Large intestine (tissue), 3 donors: Measurements from ENCODE around the gene ZNF280D. TPM values are rescaled to one million over a fixed set of nuclear protein-coding genes. Genes with fewer than 3 reads are reported as not detected.

Experiments
- DNase-seq, 2 donors: peaks; one replicate each; pipeline versions ENCODE4 v3.0.0 to v3.0.0-alpha.2; 2013
- H3K27ac ChIP-seq: one replicate; pipeline ENCODE4 v1.5.1; 2013; ENCODE audit warnings: low read length
- H3K27me3 ChIP-seq: 2 replicates; pipeline ENCODE4 v1.6.1; 2013; ENCODE audit warnings: low read length; ENCODE audit not compliant: control insufficient read depth, insufficient read depth
- H3K36me3 ChIP-seq: 2 replicates; pipeline ENCODE4 v1.6.1; 2013; ENCODE audit warnings: low read length; ENCODE audit not compliant: control insufficient read depth, insufficient read depth
- H3K4me1 ChIP-seq: one replicate; pipeline ENCODE4 v1.6.1; 2013; ENCODE audit warnings: low read length; ENCODE audit not compliant: control insufficient read depth, insufficient read depth
- H3K4me3 ChIP-seq: one replicate; pipeline ENCODE4 v1.5.1; 2013; ENCODE audit warnings: low read length
- H3K9me3 ChIP-seq: one replicate; pipeline ENCODE4 v1.6.1; 2013; ENCODE audit warnings: mild to moderate bottlenecking, low read depth, low read length, moderate library complexity; ENCODE audit not compliant: control insufficient read depth
- WGBS: methylation state at CpG from one replicate; pipeline ENCODE4 v1.1.5; 2013; ENCODE audit warnings: low lambda C conversion rate; ENCODE audit not compliant: insufficient coverage; 5-methylcytosine and 5-hydroxymethylcytosine counted together
- polyA plus RNA-seq: library from polyadenylated mRNA; unstranded; fragments of 120-200 nt; gene quantifications from one replicate; pipeline ENCODE4 v1.2.1, GENCODE V29; 2013

ZNF280D gene
- polyA plus RNA-seq, 1 donor = 43.7 TPM

GRCh38 chr15:56648311-56648710 lies 85.0 kb downstream of the ZNF280D start:
- no peaks in the 10 kb centered on the region for H3K9me3 ChIP-seq
- peaks cover 4% of the 10 kb centered on the region for H3K4me1 ChIP-seq
- 100% methylated on average over 1 of the region's 2 CpGs for WGBS
- no peak for DNase-seq
- peaks cover 10% of the 10 kb centered on the region for H3K36me3 ChIP-seq
- no peaks in the 10 kb centered on the region for H3K27me3 ChIP-seq
- H3K27ac ChIP-seq = no peak overlapping the region
- no peak overlapping the region for H3K4me3 ChIP-seq

DNA sequence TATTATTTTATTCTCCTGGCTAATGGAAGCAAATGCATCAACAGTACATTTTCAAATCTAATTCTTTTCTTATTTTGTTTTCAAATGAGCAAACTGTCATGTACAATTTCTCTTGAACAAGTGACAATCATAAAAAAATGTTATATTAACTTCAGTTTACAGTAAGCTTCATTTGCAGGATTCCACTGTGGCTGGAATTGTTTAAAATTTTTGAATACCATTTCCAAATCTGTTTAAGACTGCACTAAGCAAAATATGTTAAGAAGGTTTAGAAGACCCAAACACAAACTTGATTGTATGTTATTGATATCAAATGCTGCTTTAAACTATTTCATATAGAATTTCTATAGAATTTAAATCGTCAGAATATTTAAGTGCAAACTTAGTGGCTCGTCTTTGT lies 92.8 kb downstream of the ZNF280D start:
- 100% methylated on average over 2 of the region's 2 CpGs for WGBS
- DNase-seq = no peak
- Histone ChIP-seq H3K4me1 (no peaks in the 10 kb centered on the region), H3K4me3 (no peak overlapping the region), H3K27ac (no peak overlapping the region), H3K9me3 (no peaks in the 10 kb centered on the region), H3K27me3 (no peaks in the 10 kb centered on the region), H3K36me3 (no peaks in the 10 kb centered on the region)

GRCh38 chr15:56640127-56640526 lies 93.2 kb downstream of the ZNF280D start:
- H3K9me3 ChIP-seq = no peaks in the 10 kb centered on the region
- H3K4me1 ChIP-seq = no peaks in the 10 kb centered on the region
- no peak overlapping the region for H3K4me3 ChIP-seq
- H3K27ac ChIP-seq = no peak overlapping the region
- no peaks in the 10 kb centered on the region for H3K27me3 ChIP-seq
- H3K36me3 ChIP-seq = no peaks in the 10 kb centered on the region
- DNase-seq = no peak

GRCh38 chr15:56639631-56640030 lies 93.7 kb downstream of the ZNF280D start:
- H3K36me3 ChIP-seq = no peaks in the 10 kb centered on the region
- no peaks in the 10 kb centered on the region for H3K9me3 ChIP-seq
- H3K27me3 ChIP-seq = no peaks in the 10 kb centered on the region
- 62% methylated on average over 3 of the region's 4 CpGs for WGBS
- no peaks in the 10 kb centered on the region for H3K4me1 ChIP-seq
- DNase-seq = no peak
- no peak overlapping the region for H3K4me3 ChIP-seq
- no peak overlapping the region for H3K27ac ChIP-seq

- H3K4me3 ChIP-seq = no peak overlapping the region
- H3K27me3 ChIP-seq = no peaks in the 10 kb centered on the region
- peak in 1 of 2 donors; percentile 17 for DNase-seq
- H3K9me3 ChIP-seq = no peaks in the 10 kb centered on the region
- no peak overlapping the region for H3K27ac ChIP-seq
- WGBS = 49% methylated on average over 3 of the region's 3 CpGs
- peaks cover 8% of the 10 kb centered on the region for H3K36me3 ChIP-seq
- H3K4me1 ChIP-seq = no peaks in the 10 kb centered on the region
These were observed 101.5 kb downstream of the ZNF280D start for GRCh38 chr15:56631765-56632164.

- H3K4me1 ChIP-seq = no peaks in the 10 kb centered on the region
- H3K27me3 ChIP-seq = no peaks in the 10 kb centered on the region
- no peak overlapping the region for H3K4me3 ChIP-seq
- no peak overlapping the region for H3K27ac ChIP-seq
- H3K36me3 ChIP-seq = peaks cover 8% of the 10 kb centered on the region
- DNase-seq = no peak
- H3K9me3 ChIP-seq = no peaks in the 10 kb centered on the region
- no CpG with 5 or more reads among the region's 2 CpGs for WGBS
These were observed 104.3 kb downstream of the ZNF280D start for GRCh38 chr15:56628893-56629532.

- H3K9me3 ChIP-seq = no peaks in the 10 kb centered on the region
- H3K27ac ChIP-seq = no peak overlapping the region
- H3K27me3 ChIP-seq = no peaks in the 10 kb centered on the region
- no peaks in the 10 kb centered on the region for H3K4me1 ChIP-seq
- no peak overlapping the region for H3K4me3 ChIP-seq
- no peaks in the 10 kb centered on the region for H3K36me3 ChIP-seq
- DNase-seq = no peak
- WGBS = 80% methylated on average over 1 of the region's 2 CpGs
These were observed 113.4 kb downstream of the ZNF280D start for GRCh38 chr15:56619887-56620286.

DNA sequence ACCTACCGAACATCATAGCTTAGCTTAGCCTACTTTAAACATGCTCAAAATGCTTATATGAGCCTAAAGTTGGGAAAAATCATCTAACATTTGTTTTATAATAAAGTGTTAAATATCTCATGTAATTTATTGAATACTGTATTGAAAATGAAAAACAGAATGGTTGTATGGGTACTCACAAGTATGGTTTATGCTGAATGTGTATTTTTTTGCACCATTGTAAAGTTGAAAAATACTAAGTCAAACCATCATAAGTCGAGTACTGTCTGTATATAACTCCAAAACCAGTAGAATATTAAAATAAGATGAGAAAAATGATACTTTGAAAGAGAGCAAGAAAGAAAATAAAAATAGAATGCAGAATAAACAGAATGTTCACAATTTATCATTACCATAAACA lies 115.7 kb downstream of the ZNF280D start:
- no peaks in the 10 kb centered on the region for H3K36me3 ChIP-seq
- DNase-seq = no peak
- no peak overlapping the region for H3K4me3 ChIP-seq
- no peaks in the 10 kb centered on the region for H3K27me3 ChIP-seq
- H3K4me1 ChIP-seq = no peaks in the 10 kb centered on the region
- no peak overlapping the region for H3K27ac ChIP-seq
- 84% methylated on average over 2 of the region's 2 CpGs for WGBS
- no peaks in the 10 kb centered on the region for H3K9me3 ChIP-seq

- no peaks in the 10 kb centered on the region for H3K36me3 ChIP-seq
- no peak overlapping the region for H3K27ac ChIP-seq
- no peaks in the 10 kb centered on the region for H3K9me3 ChIP-seq
- DNase-seq = no peak
- H3K4me3 ChIP-seq = no peak overlapping the region
- no peaks in the 10 kb centered on the region for H3K27me3 ChIP-seq
- H3K4me1 ChIP-seq = no peaks in the 10 kb centered on the region
- no CpG with 5 or more reads among the region's 3 CpGs for WGBS
These were observed 116.8 kb downstream of the ZNF280D start for GRCh38 chr15:56616551-56616950.

DNA sequence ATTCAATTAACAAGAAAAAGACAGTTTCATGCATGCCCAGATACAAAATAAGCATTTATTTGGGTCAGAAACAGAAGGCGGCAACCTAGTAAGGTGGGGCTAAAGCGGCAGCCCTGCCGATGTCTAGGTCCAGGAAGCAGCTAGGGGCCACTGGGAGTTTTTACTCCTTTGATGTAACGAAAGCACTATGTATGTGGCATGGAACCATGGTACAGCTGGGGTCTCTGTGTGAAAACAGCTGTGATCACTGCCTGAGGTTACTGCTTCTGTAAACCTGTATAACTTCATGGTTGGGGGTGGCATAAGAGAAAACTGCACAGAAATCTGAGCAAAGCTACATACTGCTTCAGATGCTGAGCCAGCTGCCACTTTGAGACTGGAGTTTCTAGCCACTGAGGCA lies 119.5 kb downstream of the ZNF280D start:
- whole genome bisulfite sequencing = no CpG with 5 or more reads among the region's 4 CpGs
- H3K4me1 ChIP-seq = no peaks in the 10 kb centered on the region
- DNase-seq = no peak
- no peak overlapping the region for H3K4me3 ChIP-seq
- H3K27me3 ChIP-seq = no peaks in the 10 kb centered on the region
- H3K36me3 ChIP-seq = no peaks in the 10 kb centered on the region
- no peaks in the 10 kb centered on the region for H3K9me3 ChIP-seq
- H3K27ac ChIP-seq = no peak overlapping the region

GRCh38 chr15:56608993-56609392 lies 124.3 kb downstream of the ZNF280D start:
- Histone ChIP-seq H3K4me3 (no peak overlapping the region), H3K4me1 (no peaks in the 10 kb centered on the region), H3K27ac (no peak overlapping the region), H3K27me3 (no peaks in the 10 kb centered on the region), H3K9me3 (no peaks in the 10 kb centered on the region), H3K36me3 (no peaks in the 10 kb centered on the region)
- DNase-seq = no peak
- WGBS = 100% methylated on average over 1 of the region's 1 CpG
